DND-41 (cell line): Measurements from ENCODE around the gene RPL13A.

Source experiments
- ATAC-seq: fragments of 200-7000 bp; cut with Tn5 transposase; 3 replicates; pipeline ENCODE4 v1.9.1; 2021; ENCODE audit warnings: low read depth; ENCODE audit not compliant: insufficient read depth
- DNase-seq: peaks from one replicate; pipeline ENCODE4 v3.0.0-alpha.2; 2020
- H2AFZ ChIP-seq: 2 replicates; pipeline ENCODE4 v1.6.0; 2012; ENCODE audit warnings: low read depth, low read length
- H3K27ac ChIP-seq: 2 replicates; pipeline ENCODE4 v1.5.1; 2012; ENCODE audit warnings: low read length, inconsistent platforms
- H3K27me3 ChIP-seq: fragments of 200-600 bp; sonication (generic); 2 replicates; pipeline ENCODE4 v1.6.0; 2012; ENCODE audit warnings: low read length, mild to moderate bottlenecking, inconsistent platforms; ENCODE audit not compliant: insufficient read depth, poor library complexity
- H3K36me3 ChIP-seq: 2 replicates; pipeline ENCODE4 v1.5.1; 2012; ENCODE audit warnings: low read length, inconsistent platforms; ENCODE audit not compliant: insufficient read depth
- H3K4me1 ChIP-seq: 2 replicates; pipeline ENCODE4 v1.5.1; 2012; ENCODE audit warnings: mild to moderate bottlenecking, low read length; ENCODE audit not compliant: insufficient read depth
- H3K4me2 ChIP-seq: 2 replicates; pipeline ENCODE4 v1.6.0; 2012; ENCODE audit warnings: mild to moderate bottlenecking, moderate library complexity, low read length, inconsistent platforms; ENCODE audit not compliant: insufficient read depth
- H3K4me3 ChIP-seq, 2 experiments: fragments of 200-600 bp in 1 of 2; shearing (Covaris generic) in 1 of 2; 2 replicates each; pipeline ENCODE4 v1.5.1; 2012 to 2016; ENCODE audit warnings: inconsistent platforms in 2 of 2, low read length in 2 of 2, mild to moderate bottlenecking in 2 of 2, low read depth in 1 of 2, moderate library complexity in 1 of 2
- H3K79me2 ChIP-seq: 2 replicates; pipeline ENCODE4 v1.6.0; 2012; ENCODE audit warnings: low read length, inconsistent platforms; ENCODE audit not compliant: insufficient read depth
- H3K9ac ChIP-seq: 2 replicates; pipeline ENCODE4 v1.6.0; 2012; ENCODE audit warnings: low read depth, mild to moderate bottlenecking, inconsistent platforms, low read length, moderate library complexity
- H3K9me3 ChIP-seq: 2 replicates; pipeline ENCODE4 v1.5.1; 2012; ENCODE audit warnings: low read length, moderate library complexity, mild to moderate bottlenecking, inconsistent platforms; ENCODE audit not compliant: insufficient read depth, severe bottlenecking
- H4K20me1 ChIP-seq: 2 replicates; pipeline ENCODE4 v1.6.0; 2012; ENCODE audit warnings: low read length; ENCODE audit not compliant: insufficient read depth
- EZH2 ChIP-seq: IDR thresholded peaks from 3 replicates; pipeline ENCODE4 v1.6.1; 2012; ENCODE audit warnings: borderline replicate concordance, low read depth, mild to moderate bottlenecking, moderate library complexity, low read length, inconsistent platforms; ENCODE audit not compliant: severe bottlenecking
- TF ChIP-seq, protein P1 (sequence below): IDR thresholded peaks from 2 replicates; pipeline ENCODE4 v1.5.1; 2012; ENCODE audit warnings: borderline replicate concordance, low read length, moderate library complexity, mild to moderate bottlenecking; ENCODE audit not compliant: poor library complexity, severe bottlenecking; ENCODE audit errors: extremely low read depth

Gene RPL13A

DNA sequence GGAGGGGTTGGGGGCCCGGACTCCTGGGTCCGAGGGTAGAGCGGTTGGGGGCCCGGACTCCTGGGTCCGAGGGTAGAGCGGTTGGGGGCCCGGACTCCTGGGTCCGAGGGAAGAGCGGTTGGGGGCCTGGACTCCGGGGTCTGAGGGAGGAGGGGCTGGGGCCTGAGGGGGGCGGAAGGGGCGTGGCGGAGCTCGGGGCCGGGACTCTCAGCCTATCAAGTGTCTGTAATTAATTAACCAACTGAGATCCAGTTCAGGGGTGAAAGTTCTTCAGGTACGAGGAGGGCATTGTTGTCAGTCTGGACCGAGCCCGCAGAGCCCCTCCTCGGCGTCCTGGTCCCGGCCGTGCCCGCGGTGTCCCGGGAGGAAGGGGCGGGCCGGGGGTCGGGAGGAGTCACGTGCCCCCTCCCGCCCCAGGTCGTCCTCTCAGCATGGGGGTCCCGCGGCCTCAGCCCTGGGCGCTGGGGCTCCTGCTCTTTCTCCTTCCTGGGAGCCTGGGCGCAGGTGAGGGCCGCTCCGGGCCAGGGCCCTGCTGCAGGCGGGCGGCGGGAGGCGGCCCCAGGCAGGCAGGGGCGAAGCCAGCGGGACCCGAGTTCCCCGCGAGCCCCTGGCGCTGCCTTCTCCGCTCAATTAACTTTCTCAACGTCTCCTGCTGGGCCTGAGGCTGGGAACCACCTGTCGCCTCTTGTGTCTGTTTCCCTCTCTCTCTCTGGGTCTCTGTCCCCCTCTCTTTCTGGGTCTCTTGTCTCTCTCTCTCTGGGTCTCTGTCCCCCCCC, 25.8 kb downstream of the RPL13A start:
- Histone ChIP-seq H4K20me1 (no peaks in the 10 kb centered on the region), H3K9ac (peak overlapping the region; percentile 69), H3K4me1 (peaks cover 12% of the 10 kb centered on the region), H3K79me2 (no peaks in the 10 kb centered on the region), H3K36me3 (no peaks in the 10 kb centered on the region), H3K4me3 (peak overlapping the region; percentile 45 to 63), H3K27me3 (no peaks in the 10 kb centered on the region), H3K9me3 (no peaks in the 10 kb centered on the region), H2AFZ (peak overlapping the region; percentile 82), H3K4me2 (peak overlapping the region; percentile 70), H3K27ac (peak overlapping the region; percentile 50)
- DNase-seq (no peak), ATAC-seq (peak; percentile 71)
- TF ChIP-seq, protein P1, sequence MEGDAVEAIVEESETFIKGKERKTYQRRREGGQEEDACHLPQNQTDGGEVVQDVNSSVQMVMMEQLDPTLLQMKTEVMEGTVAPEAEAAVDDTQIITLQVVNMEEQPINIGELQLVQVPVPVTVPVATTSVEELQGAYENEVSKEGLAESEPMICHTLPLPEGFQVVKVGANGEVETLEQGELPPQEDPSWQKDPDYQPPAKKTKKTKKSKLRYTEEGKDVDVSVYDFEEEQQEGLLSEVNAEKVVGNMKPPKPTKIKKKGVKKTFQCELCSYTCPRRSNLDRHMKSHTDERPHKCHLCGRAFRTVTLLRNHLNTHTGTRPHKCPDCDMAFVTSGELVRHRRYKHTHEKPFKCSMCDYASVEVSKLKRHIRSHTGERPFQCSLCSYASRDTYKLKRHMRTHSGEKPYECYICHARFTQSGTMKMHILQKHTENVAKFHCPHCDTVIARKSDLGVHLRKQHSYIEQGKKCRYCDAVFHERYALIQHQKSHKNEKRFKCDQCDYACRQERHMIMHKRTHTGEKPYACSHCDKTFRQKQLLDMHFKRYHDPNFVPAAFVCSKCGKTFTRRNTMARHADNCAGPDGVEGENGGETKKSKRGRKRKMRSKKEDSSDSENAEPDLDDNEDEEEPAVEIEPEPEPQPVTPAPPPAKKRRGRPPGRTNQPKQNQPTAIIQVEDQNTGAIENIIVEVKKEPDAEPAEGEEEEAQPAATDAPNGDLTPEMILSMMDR: no peak
- TF ChIP-seq EZH2: no peak

GRCh38 chr19:49513746-49514118, 26.3 kb downstream of the RPL13A start:
- ATAC-seq (peak; percentile 31; the same call in 1 of the 3 replicates), DNase-seq (no peak)
- Histone ChIP-seq H3K4me3 (peak overlapping the region; percentile 45 to 63; a peak in 3 of 4 replicates), H3K27me3 (no peaks in the 10 kb centered on the region), H3K79me2 (no peaks in the 10 kb centered on the region), H3K9ac (peak overlapping the region; percentile 69), H4K20me1 (no peaks in the 10 kb centered on the region), H3K4me1 (peaks cover 12% of the 10 kb centered on the region), H3K9me3 (no peaks in the 10 kb centered on the region), H3K4me2 (peak overlapping the region; percentile 70), H2AFZ (peak overlapping the region; percentile 82), H3K27ac (peak overlapping the region; percentile 50; the same call in 1 of the 2 replicates), H3K36me3 (no peaks in the 10 kb centered on the region)
- no peak for TF ChIP-seq EZH2
- TF ChIP-seq, protein P1: no peak

DNA sequence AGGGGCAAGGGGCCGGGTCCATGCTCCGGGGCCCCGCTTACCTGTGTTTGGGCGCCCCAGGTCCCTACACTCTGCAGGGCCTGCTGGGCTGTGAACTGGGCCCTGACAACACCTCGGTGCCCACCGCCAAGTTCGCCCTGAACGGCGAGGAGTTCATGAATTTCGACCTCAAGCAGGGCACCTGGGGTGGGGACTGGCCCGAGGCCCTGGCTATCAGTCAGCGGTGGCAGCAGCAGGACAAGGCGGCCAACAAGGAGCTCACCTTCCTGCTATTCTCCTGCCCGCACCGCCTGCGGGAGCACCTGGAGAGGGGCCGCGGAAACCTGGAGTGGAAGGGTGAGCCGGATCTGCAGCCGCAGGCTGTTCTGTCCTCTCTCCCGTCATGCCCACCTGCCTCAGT, 26.7 kb downstream of the RPL13A start:
- Histone ChIP-seq H3K4me2 (peak overlapping the region; percentile 70), H3K4me1 (peaks cover 12% of the 10 kb centered on the region), H2AFZ (0 out of 2 replicates have a peak overlapping the region, but pooled peaks have one; percentile 82), H4K20me1 (no peaks in the 10 kb centered on the region), H3K79me2 (no peaks in the 10 kb centered on the region), H3K4me3 (peak overlapping the region in 1 of 2 experiments; percentile 63; a peak in 2 of 4 replicates), H3K36me3 (no peaks in the 10 kb centered on the region), H3K9ac (peak overlapping the region; percentile 69; the same call in 1 of the 2 replicates), H3K27ac (no peak overlapping the region), H3K9me3 (no peaks in the 10 kb centered on the region), H3K27me3 (no peaks in the 10 kb centered on the region)
- DNase-seq (no peak), ATAC-seq (no peak)
- TF ChIP-seq EZH2: no peak
- TF ChIP-seq, protein P1: no peak
